H9 (cell line): Measurements from ENCODE around the gene TGM5. TPM values are rescaled to one million over a fixed set of nuclear protein-coding genes. Genes with fewer than 3 reads are reported as not detected.

Source experiments
- DNase-seq: peaks from one replicate; pipeline ENCODE4 v3.0.0-alpha.2; 2017
- H2AFZ ChIP-seq: one replicate; pipeline ENCODE4 v1.6.1; 2013; ENCODE audit warnings: mild to moderate bottlenecking, low read length, control low read depth, moderate library complexity
- H2AK5ac ChIP-seq: 2 replicates; pipeline ENCODE4 v1.6.1; 2013; ENCODE audit warnings: low read length, control low read depth, mixed read lengths; ENCODE audit not compliant: insufficient read length
- H2BK120ac ChIP-seq: one replicate; pipeline ENCODE4 v1.6.1; 2013; ENCODE audit warnings: low read depth, mild to moderate bottlenecking, low read length, control low read depth, inconsistent platforms; ENCODE audit not compliant: poor library complexity, severe bottlenecking
- H2BK12ac ChIP-seq: 2 replicates; pipeline ENCODE4 v1.6.1; 2013; ENCODE audit warnings: low read length, control low read depth, mixed read lengths, low read depth; ENCODE audit not compliant: insufficient read length
- H2BK15ac ChIP-seq: 2 replicates; pipeline ENCODE4 v1.6.1; 2013; ENCODE audit warnings: low read depth, low read length, control low read depth
- H2BK20ac ChIP-seq: one replicate; pipeline ENCODE4 v1.6.1; 2013; ENCODE audit warnings: low read depth, mild to moderate bottlenecking, low read length, control low read depth, inconsistent platforms; ENCODE audit not compliant: poor library complexity, severe bottlenecking
- H2BK5ac ChIP-seq: 2 replicates; pipeline ENCODE4 v1.6.1; 2013; ENCODE audit warnings: low read length, control low read depth, mixed read lengths; ENCODE audit not compliant: insufficient read length
- H3K14ac ChIP-seq: 2 replicates; pipeline ENCODE4 v1.6.1; 2013; ENCODE audit warnings: low read length, control low read depth; ENCODE audit not compliant: insufficient read depth
- H3K18ac ChIP-seq: 2 replicates; pipeline ENCODE4 v1.6.1; 2013; ENCODE audit warnings: low read depth, mild to moderate bottlenecking, mixed read lengths, low read length, control low read depth; ENCODE audit not compliant: insufficient read length
- H3K23ac ChIP-seq: 2 replicates; pipeline ENCODE4 v1.6.1; 2013; ENCODE audit warnings: low read length, control low read depth, mixed read lengths, low read depth; ENCODE audit not compliant: insufficient read length
- H3K23me2 ChIP-seq: 2 replicates; pipeline ENCODE4 v1.6.1; 2013; ENCODE audit warnings: low read depth, mild to moderate bottlenecking, mixed read lengths, low read length, control low read depth; ENCODE audit not compliant: insufficient read length, poor library complexity, severe bottlenecking
- H3K27ac ChIP-seq: 2 replicates; pipeline ENCODE4 v1.5.1; 2013; ENCODE audit warnings: low read length, control low read depth, mixed read lengths, low read depth; ENCODE audit not compliant: insufficient read length
- H3K27me3 ChIP-seq: 2 replicates; pipeline ENCODE4 v1.6.1; 2013; ENCODE audit warnings: low read length, control low read depth, inconsistent platforms; ENCODE audit not compliant: insufficient read depth
- H3K4ac ChIP-seq: 2 replicates; pipeline ENCODE4 v1.6.1; 2013; ENCODE audit warnings: low read depth, mild to moderate bottlenecking, control low read depth, inconsistent platforms, low read length, moderate library complexity
- H3K4me1 ChIP-seq: 2 replicates; pipeline ENCODE4 v1.6.1; 2013; ENCODE audit warnings: low read length, control low read depth, inconsistent platforms; ENCODE audit not compliant: insufficient read depth
- H3K4me2 ChIP-seq: 2 replicates; pipeline ENCODE4 v1.6.1; 2013; ENCODE audit warnings: low read length, control low read depth, mixed read lengths; ENCODE audit not compliant: insufficient read length, insufficient read depth
- H3K56ac ChIP-seq: 2 replicates; pipeline ENCODE4 v1.6.1; 2013; ENCODE audit warnings: low read depth, mild to moderate bottlenecking, mixed read lengths, low read length, control low read depth; ENCODE audit not compliant: insufficient read length
- H3K79me1 ChIP-seq: 2 replicates; pipeline ENCODE4 v1.6.1; 2013; ENCODE audit warnings: low read depth, mild to moderate bottlenecking, moderate library complexity, low read length, control low read depth, inconsistent platforms; ENCODE audit not compliant: insufficient read depth, poor library complexity, severe bottlenecking
- H3K79me2 ChIP-seq: 2 replicates; pipeline ENCODE4 v1.6.1; 2013; ENCODE audit warnings: low read length, control low read depth, inconsistent platforms; ENCODE audit not compliant: insufficient read depth
- H3K9ac ChIP-seq: 2 replicates; pipeline ENCODE4 v1.6.1; 2013; ENCODE audit warnings: low read length, control low read depth, mixed read lengths; ENCODE audit not compliant: insufficient read length; ENCODE audit errors: extremely low read depth
- H3K9me3 ChIP-seq: one replicate; pipeline ENCODE4 v1.6.1; 2013; ENCODE audit warnings: low read depth, low read length, inconsistent platforms; ENCODE audit not compliant: control insufficient read depth
- H3T11ph ChIP-seq: one replicate; pipeline ENCODE4 v1.6.1; 2013; ENCODE audit warnings: mild to moderate bottlenecking, low read length, control low read depth, inconsistent platforms
- H4K20me1 ChIP-seq: one replicate; pipeline ENCODE4 v1.6.1; 2013; ENCODE audit not compliant: control insufficient read depth, insufficient read length, insufficient read depth
- H4K5ac ChIP-seq: 2 replicates; pipeline ENCODE4 v1.6.1; 2013; ENCODE audit warnings: low read depth, mild to moderate bottlenecking, mixed read lengths, low read length, control low read depth; ENCODE audit not compliant: insufficient read length
- H4K8ac ChIP-seq: replicated peaks from 2 replicates; pipeline ENCODE4 v1.6.1; 2013; ENCODE audit warnings: low read length, control low read depth, mixed read lengths, low read depth; ENCODE audit not compliant: insufficient read length
- H4K91ac ChIP-seq: 2 replicates; pipeline ENCODE4 v1.6.1; 2013; ENCODE audit warnings: low read depth, mild to moderate bottlenecking, moderate library complexity, mixed read lengths, low read length, control low read depth; ENCODE audit not compliant: insufficient read length
- H3K27ac Mint-ChIP-seq, 3 experiments: 2 replicates in 2 of 3; 3 replicates in 1 of 3; pipeline ENCODE4 v1.8.0; 2020 to 2021; ENCODE audit warnings: mixed read lengths in 3 of 3, mild to moderate bottlenecking in 1 of 3, moderate library complexity in 1 of 3
- H3K27me3 Mint-ChIP-seq: 2 replicates; pipeline ENCODE4 v1.8.0; 2021; ENCODE audit warnings: low read depth, mild to moderate bottlenecking, moderate library complexity, mixed read lengths
- H3K36me3 Mint-ChIP-seq, 3 experiments: 2 replicates in 2 of 3; 3 replicates in 1 of 3; pipeline ENCODE4 v1.8.0; 2020 to 2021; ENCODE audit warnings: low read depth in 3 of 3, mixed read lengths in 3 of 3; ENCODE audit not compliant: insufficient read depth in 1 of 3
- H3K4me1 Mint-ChIP-seq, 2 experiments: 2 replicates each; pipeline ENCODE4 v1.8.0; 2020; ENCODE audit warnings: mixed read lengths in 2 of 2
- H3K4me3 Mint-ChIP-seq, 2 experiments: 2 replicates in 1 of 2; 3 replicates in 1 of 2; pipeline ENCODE4 v1.8.0; 2020 to 2021; ENCODE audit warnings: mild to moderate bottlenecking in 2 of 2, mixed read lengths in 2 of 2, moderate library complexity in 1 of 2
- H3K9me3 Mint-ChIP-seq, 2 experiments: 2 replicates in 1 of 2; 3 replicates in 1 of 2; pipeline ENCODE4 v1.8.0; 2020; ENCODE audit warnings: mild to moderate bottlenecking in 2 of 2, mixed read lengths in 2 of 2, moderate library complexity in 1 of 2
- WGBS: extraction: QIAGEN DNeasy Blood & Tissue Kit; methylation state at CpG from one replicate; pipeline ENCODE4 v1.1.7; 2013; ENCODE audit warnings: missing lambda C conversion rate, low lambda C conversion rate, mixed read lengths; ENCODE audit not compliant: insufficient read length; ENCODE audit errors: extremely low coverage; 5-methylcytosine and 5-hydroxymethylcytosine counted together
- total RNA-seq: library from RNA; stranded (reverse); gene quantifications from 2 replicates; pipeline ENCODE4 v1.2.1, GENCODE V29; 2021
- TF ChIP-seq, protein P1 (sequence below): fragments of 200-600 bp; sonication (generic); conservative IDR thresholded peaks from 3 replicates; pipeline ENCODE4 v1.8.0; 2021; ENCODE audit warnings: antibody characterized with exemption, mild to moderate bottlenecking

Gene TGM5
- total RNA-seq, 1 experiment from 2014 or later = not detected

DNA sequence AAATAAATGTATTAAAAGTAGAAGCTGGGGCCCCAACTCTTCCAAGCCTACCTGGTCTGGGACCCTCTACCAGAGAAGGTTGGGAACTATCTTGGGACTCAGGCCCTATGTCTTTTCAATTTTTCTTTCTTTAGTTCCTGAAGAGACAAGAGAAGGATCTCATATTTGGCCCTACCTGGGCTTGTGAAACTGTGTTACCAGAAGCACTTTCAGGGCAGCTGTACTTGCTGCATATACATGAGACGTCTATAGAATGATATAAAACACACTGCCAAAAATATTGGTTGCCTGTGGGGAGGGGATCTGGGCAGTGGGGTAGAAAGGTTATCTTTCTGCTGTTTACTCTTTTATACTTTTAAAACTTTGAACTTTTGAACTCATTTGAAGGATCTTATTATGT is 45.3 kb downstream of the TGM5 start:
- Mint-ChIP-seq H3K4me3 (no peak overlapping the region), H3K9me3 (no peaks in the 10 kb centered on the region), H3K4me1 (peaks cover 5 to 9% of the 10 kb centered on the region in 2 experiments), H3K36me3 (no peaks in the 10 kb centered on the region), H3K27me3 (peaks cover 1% of the 10 kb centered on the region; the same call in 1 of the 2 replicates), H3K27ac (no peak overlapping the region)
- Histone ChIP-seq H3K9ac (no peak overlapping the region), H3K4me1 (no peaks in the 10 kb centered on the region), H4K8ac (no peak overlapping the region), H3K4ac (no peak overlapping the region), H3K27ac (no peak overlapping the region), H2AK5ac (no peak overlapping the region), H3K56ac (no peak overlapping the region), H3K14ac (no peak overlapping the region), H3K79me2 (no peaks in the 10 kb centered on the region), H2BK20ac (no peak overlapping the region), H2AFZ (no peak overlapping the region), H2BK120ac (no peak overlapping the region), H3K18ac (no peak overlapping the region), H4K20me1 (no peaks in the 10 kb centered on the region), H3K79me1 (no peaks in the 10 kb centered on the region), H3K4me2 (no peak overlapping the region), H2BK5ac (no peak overlapping the region), H3K23ac (no peak overlapping the region), H3K9me3 (no peaks in the 10 kb centered on the region), H4K5ac (no peak overlapping the region), H3K23me2 (no peaks in the 10 kb centered on the region), H2BK12ac (no peak overlapping the region), H4K91ac (no peak overlapping the region), H2BK15ac (no peak overlapping the region), H3K27me3 (no peaks in the 10 kb centered on the region), H3T11ph (no peak overlapping the region)
- TF ChIP-seq, protein P1, sequence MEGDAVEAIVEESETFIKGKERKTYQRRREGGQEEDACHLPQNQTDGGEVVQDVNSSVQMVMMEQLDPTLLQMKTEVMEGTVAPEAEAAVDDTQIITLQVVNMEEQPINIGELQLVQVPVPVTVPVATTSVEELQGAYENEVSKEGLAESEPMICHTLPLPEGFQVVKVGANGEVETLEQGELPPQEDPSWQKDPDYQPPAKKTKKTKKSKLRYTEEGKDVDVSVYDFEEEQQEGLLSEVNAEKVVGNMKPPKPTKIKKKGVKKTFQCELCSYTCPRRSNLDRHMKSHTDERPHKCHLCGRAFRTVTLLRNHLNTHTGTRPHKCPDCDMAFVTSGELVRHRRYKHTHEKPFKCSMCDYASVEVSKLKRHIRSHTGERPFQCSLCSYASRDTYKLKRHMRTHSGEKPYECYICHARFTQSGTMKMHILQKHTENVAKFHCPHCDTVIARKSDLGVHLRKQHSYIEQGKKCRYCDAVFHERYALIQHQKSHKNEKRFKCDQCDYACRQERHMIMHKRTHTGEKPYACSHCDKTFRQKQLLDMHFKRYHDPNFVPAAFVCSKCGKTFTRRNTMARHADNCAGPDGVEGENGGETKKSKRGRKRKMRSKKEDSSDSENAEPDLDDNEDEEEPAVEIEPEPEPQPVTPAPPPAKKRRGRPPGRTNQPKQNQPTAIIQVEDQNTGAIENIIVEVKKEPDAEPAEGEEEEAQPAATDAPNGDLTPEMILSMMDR = no peak
- DNase-seq = no peak
- no CpG with 5 or more reads among the region's 1 CpG for WGBS
